Body of pancreas (tissue), 4 donors: ENCODE data around the gene RFX4.

Experiments
- POLR2A ChIP-seq, 3 donors: fragments of 450-650 bp; IDR thresholded peaks; one replicate each; pipeline ENCODE4 v1.6.1; 2016; ENCODE audit warnings: antibody characterized with exemption in 3 of 3, mild to moderate bottlenecking in 2 of 3
- TF ChIP-seq, protein P1 (sequence below), 7 experiments: fragments of 450-650 bp in 4 of 7; fragments of 200-600 bp in 3 of 7; sonication (generic) in 3 of 7; IDR thresholded peaks; one replicate each; pipeline ENCODE4 v1.5.1; 2016 to 2019; ENCODE audit warnings: antibody characterized with exemption in 7 of 7

DNA sequence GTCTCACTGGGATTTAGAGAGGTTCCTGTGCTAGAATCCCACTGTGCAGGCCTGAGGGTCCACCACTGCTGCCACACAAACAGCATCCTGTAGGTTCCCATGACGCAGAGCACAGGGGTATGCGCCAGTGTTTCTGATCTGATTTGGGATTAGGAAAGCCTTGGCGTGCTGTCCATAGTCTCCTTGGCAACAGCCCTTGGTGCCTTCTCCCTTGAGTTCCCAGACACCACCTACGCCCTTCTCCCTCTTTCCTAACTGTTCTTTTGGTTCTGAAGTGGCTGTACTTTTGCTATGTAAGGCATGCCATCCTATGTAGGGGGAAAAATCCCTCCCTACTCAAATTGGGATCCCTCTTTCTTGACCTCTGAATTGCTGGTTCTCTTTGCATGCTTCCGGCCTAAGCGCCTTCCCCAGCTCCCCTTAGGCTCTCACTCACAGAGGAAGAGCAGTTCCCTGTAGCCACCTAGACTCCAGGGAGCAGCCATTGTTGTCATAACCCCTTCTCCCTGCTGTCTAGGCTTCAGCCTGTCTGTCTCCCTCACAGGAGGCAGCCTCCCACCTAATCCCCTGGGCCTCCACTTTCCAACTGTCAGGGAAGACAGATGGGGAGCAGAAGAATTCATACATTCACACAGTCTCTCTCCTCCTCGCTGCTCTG is 176.9 kb downstream of the RFX4 start:
- TF ChIP-seq, protein P1, sequence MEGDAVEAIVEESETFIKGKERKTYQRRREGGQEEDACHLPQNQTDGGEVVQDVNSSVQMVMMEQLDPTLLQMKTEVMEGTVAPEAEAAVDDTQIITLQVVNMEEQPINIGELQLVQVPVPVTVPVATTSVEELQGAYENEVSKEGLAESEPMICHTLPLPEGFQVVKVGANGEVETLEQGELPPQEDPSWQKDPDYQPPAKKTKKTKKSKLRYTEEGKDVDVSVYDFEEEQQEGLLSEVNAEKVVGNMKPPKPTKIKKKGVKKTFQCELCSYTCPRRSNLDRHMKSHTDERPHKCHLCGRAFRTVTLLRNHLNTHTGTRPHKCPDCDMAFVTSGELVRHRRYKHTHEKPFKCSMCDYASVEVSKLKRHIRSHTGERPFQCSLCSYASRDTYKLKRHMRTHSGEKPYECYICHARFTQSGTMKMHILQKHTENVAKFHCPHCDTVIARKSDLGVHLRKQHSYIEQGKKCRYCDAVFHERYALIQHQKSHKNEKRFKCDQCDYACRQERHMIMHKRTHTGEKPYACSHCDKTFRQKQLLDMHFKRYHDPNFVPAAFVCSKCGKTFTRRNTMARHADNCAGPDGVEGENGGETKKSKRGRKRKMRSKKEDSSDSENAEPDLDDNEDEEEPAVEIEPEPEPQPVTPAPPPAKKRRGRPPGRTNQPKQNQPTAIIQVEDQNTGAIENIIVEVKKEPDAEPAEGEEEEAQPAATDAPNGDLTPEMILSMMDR (IDR thresholded peaks at IDR 0.05), result no peak
- TF ChIP-seq POLR2A (IDR thresholded peaks at IDR 0.05), result no peak
